IPS-18a (cell line): ENCODE data around the gene FAM149B1.

Experiments used
- H3K27ac ChIP-seq: one replicate; pipeline ENCODE4 v1.5.1; 2013; ENCODE audit warnings: low read length
- H3K27me3 ChIP-seq: one replicate; pipeline ENCODE4 v1.6.1; 2013; ENCODE audit warnings: mild to moderate bottlenecking, low read length; ENCODE audit not compliant: control insufficient read depth, insufficient read depth
- H3K36me3 ChIP-seq: one replicate; pipeline ENCODE4 v1.6.1; 2013; ENCODE audit warnings: low read depth, low read length; ENCODE audit not compliant: control insufficient read depth
- H3K4me1 ChIP-seq: one replicate; pipeline ENCODE4 v1.6.1; 2013; ENCODE audit warnings: low read depth, low read length; ENCODE audit not compliant: control insufficient read depth
- H3K4me3 ChIP-seq: one replicate; pipeline ENCODE4 v1.5.1; 2013; ENCODE audit warnings: low read length
- H3K9ac ChIP-seq: one replicate; pipeline ENCODE4 v1.6.1; 2013; ENCODE audit warnings: mild to moderate bottlenecking, low read length, moderate library complexity
- H3K9me3 ChIP-seq: one replicate; pipeline ENCODE4 v1.6.1; 2013; ENCODE audit warnings: low read depth, low read length; ENCODE audit not compliant: control insufficient read depth

FAM149B1 gene

GRCh38 chr10:73152009-73152408, 15.9 kb upstream of the FAM149B1 start:
- no peaks in the 10 kb centered on the region for H3K27me3 ChIP-seq
- H3K9ac ChIP-seq: no peak overlapping the region
- H3K4me3 ChIP-seq: no peak overlapping the region
- H3K9me3 ChIP-seq: no peaks in the 10 kb centered on the region
- peaks cover 46% of the 10 kb centered on the region for H3K36me3 ChIP-seq
- no peak overlapping the region for H3K27ac ChIP-seq
- no peaks in the 10 kb centered on the region for H3K4me1 ChIP-seq

GRCh38 chr10:73156054-73156453, 11.9 kb upstream of the FAM149B1 start:
- Histone ChIP-seq H3K4me3 (no peak overlapping the region), H3K4me1 (no peaks in the 10 kb centered on the region), H3K36me3 (peaks cover 38% of the 10 kb centered on the region), H3K9me3 (no peaks in the 10 kb centered on the region), H3K27me3 (no peaks in the 10 kb centered on the region), H3K27ac (no peak overlapping the region), H3K9ac (no peak overlapping the region)

- Histone ChIP-seq H3K4me1 (no peaks in the 10 kb centered on the region), H3K9me3 (no peaks in the 10 kb centered on the region), H3K4me3 (no peak overlapping the region), H3K27ac (no peak overlapping the region), H3K9ac (no peak overlapping the region), H3K27me3 (no peaks in the 10 kb centered on the region), H3K36me3 (peaks cover 38% of the 10 kb centered on the region)
Observed at GRCh38 chr10:73159038-73159648, 8.8 kb upstream of the FAM149B1 start.

GRCh38 chr10:73161079-73161478, 6.8 kb upstream of the FAM149B1 start:
- Histone ChIP-seq H3K9ac (no peak overlapping the region), H3K4me1 (no peaks in the 10 kb centered on the region), H3K4me3 (no peak overlapping the region), H3K9me3 (no peaks in the 10 kb centered on the region), H3K27ac (no peak overlapping the region), H3K27me3 (no peaks in the 10 kb centered on the region), H3K36me3 (peaks cover 32% of the 10 kb centered on the region)

- no peaks in the 10 kb centered on the region for H3K9me3 ChIP-seq
- no peak overlapping the region for H3K9ac ChIP-seq
- H3K36me3 ChIP-seq: peaks cover 26% of the 10 kb centered on the region
- no peak overlapping the region for H3K4me3 ChIP-seq
- H3K27me3 ChIP-seq: no peaks in the 10 kb centered on the region
- no peaks in the 10 kb centered on the region for H3K4me1 ChIP-seq
- no peak overlapping the region for H3K27ac ChIP-seq
Observed at GRCh38 chr10:73161662-73162061, 6.3 kb upstream of the FAM149B1 start.

- H3K4me3 ChIP-seq: no peak overlapping the region
Observed at GRCh38 chr10:73163096-73163495, 4.8 kb upstream of the FAM149B1 start.

GRCh38 chr10:73166972-73167371, 947 bp upstream of the FAM149B1 start:
- peak overlapping the region; percentile 92 for H3K9ac ChIP-seq
- peak overlapping the region; percentile 83 for H3K4me3 ChIP-seq
- H3K4me1 ChIP-seq: peaks cover 4% of the 10 kb centered on the region
- peaks cover 17% of the 10 kb centered on the region for H3K36me3 ChIP-seq
- no peaks in the 10 kb centered on the region for H3K9me3 ChIP-seq
- H3K27me3 ChIP-seq: no peaks in the 10 kb centered on the region
- H3K27ac ChIP-seq: no peak overlapping the region

More at GRCh38 chr10:73163096-73163495, 4.8 kb upstream of the FAM149B1 start:
- no peak overlapping the region for H3K27ac ChIP-seq
- H3K27me3 ChIP-seq: no peaks in the 10 kb centered on the region
- peaks cover 25% of the 10 kb centered on the region for H3K36me3 ChIP-seq
- H3K9ac ChIP-seq: no peak overlapping the region
- no peaks in the 10 kb centered on the region for H3K9me3 ChIP-seq
- peaks cover 4% of the 10 kb centered on the region for H3K4me1 ChIP-seq

- Histone ChIP-seq H3K27ac (peak overlapping the region; percentile 74), H3K9me3 (no peaks in the 10 kb centered on the region), H3K9ac (peak overlapping the region; percentile 92), H3K4me1 (peaks cover 4% of the 10 kb centered on the region), H3K36me3 (peaks cover 13% of the 10 kb centered on the region), H3K4me3 (peak overlapping the region; percentile 83), H3K27me3 (no peaks in the 10 kb centered on the region)
Observed at GRCh38 chr10:73167458-73167782, 499 bp upstream of the FAM149B1 start.

GRCh38 chr10:73168465-73168803, 515 bp downstream of the FAM149B1 start:
- peaks cover 3% of the 10 kb centered on the region for H3K36me3 ChIP-seq
- H3K27ac ChIP-seq: peak overlapping the region; percentile 74

GRCh38 chr10:73169320-73169719, 1.4 kb downstream of the FAM149B1 start:
- H3K27ac ChIP-seq: no peak overlapping the region
- H3K4me1 ChIP-seq: peaks cover 4% of the 10 kb centered on the region
- no peaks in the 10 kb centered on the region for H3K36me3 ChIP-seq
- H3K27me3 ChIP-seq: no peaks in the 10 kb centered on the region
- H3K4me3 ChIP-seq: no peak overlapping the region
- H3K9me3 ChIP-seq: no peaks in the 10 kb centered on the region
- H3K9ac ChIP-seq: no peak overlapping the region

More at GRCh38 chr10:73168465-73168803, 515 bp downstream of the FAM149B1 start:
- Histone ChIP-seq H3K27me3 (no peaks in the 10 kb centered on the region), H3K9ac (peak overlapping the region; percentile 92), H3K4me1 (peaks cover 4% of the 10 kb centered on the region), H3K9me3 (no peaks in the 10 kb centered on the region), H3K4me3 (peak overlapping the region; percentile 83)

GRCh38 chr10:73172867-73173266, 4.9 kb downstream of the FAM149B1 start:
- no peaks in the 10 kb centered on the region for H3K27me3 ChIP-seq
- no peaks in the 10 kb centered on the region for H3K4me1 ChIP-seq
- H3K36me3 ChIP-seq: peaks cover 4% of the 10 kb centered on the region
- no peaks in the 10 kb centered on the region for H3K9me3 ChIP-seq
- H3K4me3 ChIP-seq: no peak overlapping the region
- H3K9ac ChIP-seq: no peak overlapping the region
- no peak overlapping the region for H3K27ac ChIP-seq

- no peaks in the 10 kb centered on the region for H3K27me3 ChIP-seq
- H3K4me1 ChIP-seq: no peaks in the 10 kb centered on the region
- H3K9me3 ChIP-seq: no peaks in the 10 kb centered on the region
- no peak overlapping the region for H3K27ac ChIP-seq
- peaks cover 4% of the 10 kb centered on the region for H3K36me3 ChIP-seq
- no peak overlapping the region for H3K4me3 ChIP-seq
- H3K9ac ChIP-seq: no peak overlapping the region
Observed at GRCh38 chr10:73174148-73174925, 6.4 kb downstream of the FAM149B1 start.
